ENCODE measurements around the gene PDE8B.

The PDE8B gene

DNA sequence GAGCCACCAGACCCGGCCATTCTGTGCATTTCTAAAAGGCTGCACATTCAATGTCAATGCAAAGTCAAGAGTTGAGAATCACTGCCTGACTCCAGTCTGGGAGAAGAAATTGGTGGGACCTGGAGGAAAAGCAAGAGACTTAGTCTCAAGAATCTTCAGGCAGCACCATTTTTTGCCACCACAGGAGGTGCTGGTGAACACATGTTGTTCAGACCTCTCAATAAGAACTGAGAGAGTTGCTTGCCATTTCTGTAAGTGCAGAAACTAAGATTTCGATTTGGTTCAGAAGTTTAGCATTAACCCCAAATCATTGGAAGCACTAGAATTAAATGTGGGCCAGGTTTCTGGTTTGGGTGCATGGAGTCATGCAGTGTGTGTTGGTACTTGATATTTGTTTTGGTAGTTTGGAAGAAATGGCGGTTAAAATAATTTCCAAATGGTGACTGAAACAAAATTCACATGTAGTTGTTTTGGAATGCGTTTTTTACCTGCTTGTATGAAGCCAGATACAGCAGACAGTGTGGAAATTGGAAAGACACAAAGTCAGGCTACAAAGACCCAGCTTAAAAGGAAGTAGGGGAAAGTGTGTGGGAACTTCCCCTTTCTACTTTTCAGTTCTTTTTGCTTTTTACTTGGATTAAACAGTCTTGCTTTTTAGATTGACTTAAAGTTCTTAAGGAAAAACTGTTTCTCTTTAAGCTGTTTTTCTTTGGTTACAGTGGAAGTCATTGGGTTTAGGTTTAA, 20.4 kb downstream of the PDE8B start:
- no peak for DNase-seq (ENCODE audit: low read depth in 3 of 3)

DNA sequence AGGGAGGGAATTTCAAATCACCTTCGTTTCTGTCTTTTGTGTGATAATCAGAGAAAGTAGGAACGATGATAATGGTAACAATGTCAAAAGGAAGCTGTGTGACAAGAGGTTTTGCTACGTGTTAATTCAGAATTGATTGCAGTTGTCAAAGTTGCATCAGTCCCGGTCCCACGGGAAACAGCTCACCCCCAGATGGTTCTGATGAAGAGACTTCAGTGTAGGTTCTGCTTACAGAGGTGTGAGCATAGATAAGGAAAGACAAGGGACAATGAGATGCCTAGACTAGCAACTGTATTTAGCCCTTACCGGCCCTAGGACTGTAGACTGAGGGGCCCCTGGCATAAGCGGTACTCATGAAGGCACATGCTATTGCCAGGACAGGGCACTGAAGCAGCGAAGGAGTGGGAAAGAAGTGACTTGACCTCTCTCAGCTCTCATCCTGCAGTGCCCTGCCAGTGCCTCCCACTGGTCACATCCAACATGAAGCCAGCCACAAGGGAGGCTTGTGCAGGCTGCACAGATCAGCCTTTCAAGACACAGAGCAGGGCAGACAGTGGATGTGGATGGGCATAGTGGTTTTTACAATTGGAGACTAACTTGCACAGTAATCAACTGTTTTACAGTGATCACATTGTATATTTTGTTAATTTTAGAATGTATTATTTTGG, 21.1 kb downstream of the PDE8B start:
- no peak for DNase-seq (ENCODE audit: low read depth in 3 of 3)

DNA sequence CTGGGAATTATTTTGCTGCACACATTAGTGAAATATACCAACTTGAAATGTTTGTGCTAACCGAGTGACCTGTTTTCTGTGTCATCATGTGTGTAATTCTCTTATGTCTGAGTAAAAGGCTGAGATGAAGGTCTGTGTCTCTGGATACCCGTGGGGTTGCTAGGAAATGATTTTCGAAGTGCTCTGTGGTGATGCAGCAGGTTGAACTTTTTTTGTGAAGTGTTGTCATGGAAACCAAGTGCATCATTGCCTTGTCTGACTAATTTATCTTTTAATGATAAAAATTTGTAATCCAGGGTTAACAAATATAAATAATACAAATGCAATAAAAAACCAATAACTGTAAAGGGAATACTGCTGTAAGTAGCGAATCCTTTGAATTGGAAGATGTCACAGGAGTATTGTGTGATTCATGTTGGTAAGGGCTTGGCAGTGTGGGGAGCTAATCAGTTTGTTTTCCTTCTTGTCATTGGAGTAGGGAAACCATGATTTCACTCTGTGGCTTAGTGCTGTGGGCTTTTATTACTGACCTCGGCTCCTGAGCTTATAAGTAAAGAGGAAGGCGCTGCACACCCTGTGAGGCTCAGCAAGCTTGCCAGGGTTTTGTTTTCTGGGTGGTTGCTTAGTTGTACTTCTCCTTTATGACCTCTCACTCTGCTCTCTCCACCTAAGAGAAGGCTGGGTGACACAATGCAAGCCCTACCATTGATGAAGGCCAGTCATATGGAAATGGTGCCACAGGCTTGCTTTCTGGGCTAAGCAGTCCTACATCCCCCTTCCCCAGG, 22.3 kb downstream of the PDE8B start:
- DNase-seq (ENCODE audit: low read depth in 3 of 3): no peak

DNA sequence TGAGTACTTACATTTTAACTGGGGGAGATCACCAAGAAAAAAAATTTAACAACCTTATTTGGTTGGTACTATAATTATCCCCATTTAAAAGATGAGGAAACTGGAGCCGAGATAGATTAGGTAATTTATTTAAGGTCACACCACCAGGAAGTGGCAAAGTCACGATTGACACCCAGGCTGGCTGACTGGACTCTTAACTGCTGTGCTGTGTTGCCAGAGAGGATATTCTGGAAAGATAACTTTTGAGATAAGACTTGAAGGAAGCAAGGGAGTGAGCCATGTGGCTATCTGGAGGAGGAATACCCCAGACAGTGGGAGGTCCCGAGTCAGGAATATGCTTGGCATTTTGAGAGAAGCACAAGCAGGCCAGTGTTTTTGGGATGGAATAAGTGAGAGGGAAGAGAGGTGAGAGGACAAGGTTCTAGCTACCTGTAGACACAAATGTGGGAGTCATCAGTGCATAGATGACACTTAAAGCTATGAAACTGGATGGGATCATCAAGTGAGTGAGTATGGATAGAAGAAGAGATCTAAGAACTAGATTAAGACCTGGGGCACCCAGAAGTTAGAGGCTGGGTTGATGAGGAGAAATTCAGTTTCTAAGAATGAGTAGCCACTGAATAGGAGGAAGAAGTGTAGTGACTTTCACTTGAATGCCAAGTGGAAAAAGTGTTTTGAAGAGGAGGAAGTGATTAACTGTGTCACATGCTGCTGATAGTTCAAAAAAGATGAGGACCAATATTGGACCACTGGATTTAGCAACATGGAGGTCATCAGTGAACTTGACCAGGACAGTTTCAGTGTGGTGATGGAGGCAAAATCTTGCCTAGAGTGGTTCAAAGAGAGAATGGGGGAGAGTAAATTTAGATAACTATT, 25.6 kb downstream of the PDE8B start:
- DNase-seq (ENCODE audit: low read depth in 3 of 3): no peak

DNA sequence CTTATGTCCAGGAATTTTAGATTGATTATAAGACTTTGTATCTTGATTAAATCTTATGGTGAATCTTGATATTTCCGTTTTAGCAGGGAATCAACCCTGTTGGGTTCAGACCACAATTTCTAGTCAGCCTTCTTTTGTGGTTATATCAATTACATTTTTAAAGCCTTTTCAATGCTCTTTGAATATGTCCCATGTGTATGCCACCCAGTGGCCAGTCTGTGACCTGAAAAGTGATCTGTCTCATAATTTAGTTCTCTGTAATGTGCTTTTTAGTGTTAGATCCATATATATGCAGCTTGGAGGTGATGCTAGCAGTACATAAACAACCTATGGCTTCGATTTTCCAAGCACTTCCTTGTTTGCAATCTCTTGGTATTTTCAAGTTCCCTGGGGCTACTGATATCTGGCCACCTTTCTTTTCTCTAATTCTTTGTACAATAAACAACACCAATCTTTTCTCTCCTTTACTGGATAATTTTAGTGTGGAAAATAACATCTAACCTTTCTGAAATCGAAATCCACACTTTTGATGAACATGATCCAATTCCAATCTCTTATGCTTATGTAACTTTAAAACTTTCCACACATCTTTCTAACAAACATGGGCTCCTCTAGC, 28.8 kb downstream of the PDE8B start:
- DNase-seq (ENCODE audit: low read depth in 3 of 3): no peak

DNA sequence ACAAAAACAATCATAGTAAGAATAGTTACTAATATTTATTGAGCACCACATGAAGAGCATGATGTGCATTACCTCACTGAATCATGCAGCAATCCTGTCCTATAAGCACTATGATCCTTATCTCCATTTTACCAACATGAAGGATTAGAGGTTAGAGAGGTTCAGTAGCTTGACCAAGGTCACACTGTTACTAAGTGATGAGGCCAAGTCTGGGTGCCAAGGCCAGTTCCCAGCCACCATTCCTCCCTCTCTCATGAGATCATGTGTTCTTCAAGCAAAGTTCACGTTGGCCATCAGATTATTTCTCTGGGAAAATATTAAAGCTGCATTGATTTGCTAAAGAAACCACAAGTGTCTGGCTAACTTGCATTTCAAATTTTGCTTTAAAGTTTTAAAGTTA, 31.0 kb downstream of the PDE8B start:
- DNase-seq (ENCODE audit: low read depth in 3 of 3): no peak

DNA sequence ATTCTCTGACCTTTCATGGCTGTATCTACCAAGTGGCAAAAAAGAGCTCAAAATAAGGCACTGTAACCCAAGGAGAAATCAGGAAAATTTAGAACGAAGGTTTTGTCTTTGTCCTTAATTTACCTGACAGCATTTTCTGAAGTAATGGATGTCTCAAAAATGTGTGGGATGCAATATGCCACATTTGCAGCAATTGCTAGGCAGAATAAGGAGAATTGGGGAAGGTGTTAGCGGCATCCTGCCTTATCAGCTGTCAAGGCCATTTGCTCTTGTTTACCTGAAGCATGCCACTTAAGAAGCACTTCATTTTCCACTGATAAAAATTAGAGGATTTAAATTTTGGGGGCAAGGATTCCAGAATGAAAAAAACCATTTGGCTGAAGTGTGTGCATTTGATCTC, 39.0 kb downstream of the PDE8B start:
- DNase-seq (ENCODE audit: low read depth in 3 of 3): no peak

DNA sequence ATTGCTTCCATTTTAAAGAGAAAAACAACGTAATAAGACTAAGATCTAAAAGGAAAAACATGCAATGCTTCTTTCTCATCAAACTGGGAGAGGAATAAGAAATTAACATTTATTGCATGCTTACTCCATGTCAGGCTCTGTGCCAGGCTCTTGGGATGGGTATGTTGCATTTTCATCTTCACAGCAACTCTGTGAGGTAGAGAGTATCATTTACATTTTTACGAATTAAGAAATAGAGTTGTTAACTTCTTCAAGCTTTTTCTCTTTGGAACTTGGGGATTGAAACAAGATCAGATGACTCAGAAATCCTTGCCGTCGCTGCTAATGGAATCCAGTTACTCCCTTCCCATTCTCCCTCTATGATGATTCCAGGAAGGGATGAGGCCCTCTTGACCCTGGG, 39.5 kb downstream of the PDE8B start:
- DNase-seq (ENCODE audit: low read depth in 3 of 3): no peak

DNA sequence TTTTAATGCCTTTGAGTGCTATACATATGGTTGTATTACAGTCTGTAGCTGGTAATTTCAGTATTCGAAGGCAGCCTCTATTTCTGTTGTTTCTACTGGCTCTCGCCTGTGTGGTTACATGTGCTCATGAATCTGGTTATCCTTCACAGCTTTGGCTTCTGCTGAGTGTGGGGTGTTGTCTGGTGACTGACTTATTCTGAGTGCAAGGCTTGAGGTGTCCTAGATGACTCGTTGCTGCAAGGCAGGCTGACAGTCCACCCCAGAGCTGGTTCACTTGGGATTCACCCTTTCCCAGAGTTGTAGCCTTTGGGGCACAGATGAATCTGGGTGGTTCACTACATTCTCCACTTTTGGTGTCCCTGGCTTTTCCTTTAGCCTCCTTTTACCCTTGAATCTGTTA, 41.4 kb downstream of the PDE8B start:
- no peak for DNase-seq (ENCODE audit: low read depth in 3 of 3)

DNA sequence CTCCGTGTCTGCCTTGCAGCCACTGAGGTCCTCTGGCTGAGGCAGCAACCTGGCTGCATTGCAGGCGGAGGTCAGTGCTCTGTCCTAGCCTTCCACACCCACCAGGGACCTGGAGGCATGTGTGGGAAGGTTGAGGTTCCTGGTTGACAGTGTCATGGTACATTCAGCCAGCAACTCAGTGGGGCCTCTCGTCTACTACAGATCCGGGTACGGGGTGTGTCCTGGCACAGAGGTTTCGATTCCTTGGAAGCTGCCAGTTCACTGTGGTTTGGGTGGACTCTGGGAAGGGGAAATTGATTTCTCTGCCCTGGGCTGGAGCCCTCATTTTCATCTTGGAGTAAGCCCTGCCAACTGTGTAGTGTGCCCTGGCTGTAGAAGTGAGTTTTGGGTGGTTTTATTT, 45.1 kb downstream of the PDE8B start:
- DNase-seq (ENCODE audit: low read depth in 3 of 3): no peak

DNA sequence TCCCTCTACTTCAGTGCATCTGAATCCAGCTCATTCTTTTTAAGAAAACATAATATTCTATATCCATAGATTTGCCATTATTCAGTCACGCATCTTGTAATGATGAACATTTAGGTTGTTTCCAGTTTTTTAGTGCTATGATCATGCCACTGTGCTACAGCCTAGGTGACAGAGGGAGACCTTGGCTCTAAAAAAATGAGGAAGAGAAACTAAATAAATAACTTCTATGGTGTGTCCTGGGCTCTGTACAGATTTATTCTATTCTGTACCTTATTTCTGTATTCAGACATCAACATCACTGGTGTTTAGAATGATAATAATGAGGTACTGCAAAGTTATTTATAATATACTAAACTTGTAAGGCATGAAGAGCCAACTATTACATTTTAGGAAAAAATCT, 45.9 kb downstream of the PDE8B start:
- no peak for DNase-seq (ENCODE audit: low read depth in 3 of 3)

DNA sequence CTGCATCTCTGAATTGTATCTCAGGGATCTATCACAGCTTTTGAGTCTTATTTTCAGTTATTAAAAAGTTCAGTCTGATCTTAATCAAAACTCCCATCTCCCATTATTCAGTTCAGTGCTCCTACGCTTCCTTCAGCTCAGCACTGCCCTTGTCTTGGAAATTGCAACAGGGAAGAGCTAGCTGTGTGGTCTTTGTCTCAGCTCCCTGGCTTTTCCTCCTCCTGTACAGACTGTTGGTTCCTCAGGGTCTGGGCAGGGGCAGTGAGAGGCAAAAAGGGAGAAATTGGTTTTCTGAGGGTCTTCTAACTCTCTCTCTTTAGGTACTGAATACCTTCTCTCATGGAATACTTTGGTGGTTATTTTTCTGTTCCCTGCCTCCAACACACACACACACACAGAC, 48.2 kb downstream of the PDE8B start:
- no peak for DNase-seq (ENCODE audit: low read depth in 3 of 3)

DNA sequence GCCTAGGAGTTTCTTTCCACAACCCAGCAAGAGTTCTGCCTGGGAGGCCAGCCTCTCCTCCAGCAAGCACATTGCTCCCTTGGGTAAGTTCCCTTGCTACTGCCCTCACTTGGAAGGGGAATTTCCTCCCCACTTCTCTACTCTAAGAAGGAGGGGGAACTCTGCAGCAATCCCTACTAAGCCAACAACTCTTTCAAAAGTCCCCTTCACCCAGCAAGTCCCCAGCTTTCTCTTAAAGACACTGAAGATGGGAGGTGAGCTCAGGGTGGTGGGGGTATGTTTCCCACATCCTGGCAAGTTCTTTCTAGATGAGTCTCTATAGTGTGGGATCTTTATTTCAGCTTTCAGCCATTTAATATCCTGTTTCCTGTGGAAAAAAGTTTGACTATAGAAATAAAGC, 49.0 kb downstream of the PDE8B start:
- no peak for DNase-seq (ENCODE audit: low read depth in 3 of 3)

DNA sequence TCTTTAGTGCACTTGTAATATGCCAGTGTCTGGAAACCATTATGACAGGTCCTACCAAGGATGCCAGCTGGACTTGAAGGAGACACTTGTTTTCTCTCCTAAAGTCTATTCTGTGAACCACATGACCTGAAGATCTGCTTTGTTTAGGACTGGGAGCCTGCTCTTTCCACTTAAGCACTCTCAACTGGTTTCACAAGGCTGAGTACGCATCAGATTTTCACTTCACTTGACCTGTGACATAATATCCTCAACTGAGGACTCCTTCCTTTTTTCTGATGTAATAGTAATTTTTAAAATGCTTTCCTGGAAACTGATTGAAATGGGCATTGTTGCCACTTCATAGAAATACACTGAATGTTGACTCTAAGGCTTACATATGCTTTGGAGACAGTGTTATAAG, 52.2 kb downstream of the PDE8B start:
- no peak for DNase-seq (ENCODE audit: low read depth in 3 of 3)

DNA sequence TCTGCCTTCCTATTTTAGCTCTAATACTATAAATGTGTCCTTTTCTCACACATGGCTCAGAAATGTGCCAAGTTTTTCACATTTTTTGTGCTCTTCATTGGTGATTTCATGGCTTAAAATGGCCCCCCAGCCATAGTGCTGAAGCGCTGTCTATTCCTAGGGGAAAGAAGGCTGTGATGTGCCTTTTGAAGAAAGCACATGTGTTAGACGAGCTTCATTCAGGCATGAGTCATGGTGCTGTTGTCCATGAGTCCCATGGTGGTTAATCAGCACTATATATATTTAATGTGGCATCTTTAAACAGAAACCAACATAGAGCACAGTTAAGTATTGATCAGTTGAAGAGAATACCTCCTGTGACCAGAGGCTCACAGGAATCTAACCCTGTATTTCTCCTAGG, 55.8 kb downstream of the PDE8B start:
- DNase-seq (ENCODE audit: low read depth in 3 of 3): no peak

DNA sequence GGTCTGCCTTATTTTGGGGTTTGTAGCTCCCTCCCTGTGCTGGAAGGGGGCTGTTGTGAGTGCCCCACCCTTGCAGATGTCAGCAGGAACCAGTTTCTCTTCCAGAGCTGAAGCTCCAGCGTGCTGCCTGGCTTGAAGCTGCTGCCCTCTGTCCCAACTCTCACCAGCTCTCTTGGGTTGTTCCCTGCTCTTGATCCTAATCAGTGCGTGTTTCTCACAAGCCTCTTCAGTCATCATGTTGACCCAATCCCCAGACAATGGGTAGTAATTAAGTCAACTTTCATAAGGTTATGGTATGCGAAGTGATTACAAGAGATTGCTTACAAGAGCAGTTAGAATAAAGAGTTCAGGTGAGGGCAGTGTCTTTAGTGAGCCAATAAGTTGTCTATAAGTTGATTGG, 57.0 kb downstream of the PDE8B start:
- DNase-seq (ENCODE audit: low read depth in 3 of 3): no peak

DNA sequence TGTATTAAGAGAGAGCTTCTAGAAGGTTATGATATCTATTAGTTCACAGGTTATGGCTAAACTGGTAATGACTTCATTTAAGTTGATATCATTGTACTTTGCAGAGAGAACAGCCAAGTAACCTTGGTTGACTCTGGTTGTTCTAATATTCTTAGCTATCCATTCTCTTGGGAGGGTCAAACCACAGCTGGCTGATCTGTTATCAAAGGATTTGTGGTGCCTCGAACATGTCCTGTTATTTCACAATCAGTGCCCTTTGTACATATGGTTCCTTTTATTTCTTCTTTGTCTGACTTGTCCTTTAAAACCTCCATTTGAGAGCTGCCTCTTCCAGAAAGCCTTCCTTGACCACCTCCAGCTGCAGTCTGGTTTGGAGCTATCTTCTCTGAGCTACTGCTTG, 61.7 kb downstream of the PDE8B start:
- no peak for DNase-seq (ENCODE audit: low read depth in 3 of 3)

DNA sequence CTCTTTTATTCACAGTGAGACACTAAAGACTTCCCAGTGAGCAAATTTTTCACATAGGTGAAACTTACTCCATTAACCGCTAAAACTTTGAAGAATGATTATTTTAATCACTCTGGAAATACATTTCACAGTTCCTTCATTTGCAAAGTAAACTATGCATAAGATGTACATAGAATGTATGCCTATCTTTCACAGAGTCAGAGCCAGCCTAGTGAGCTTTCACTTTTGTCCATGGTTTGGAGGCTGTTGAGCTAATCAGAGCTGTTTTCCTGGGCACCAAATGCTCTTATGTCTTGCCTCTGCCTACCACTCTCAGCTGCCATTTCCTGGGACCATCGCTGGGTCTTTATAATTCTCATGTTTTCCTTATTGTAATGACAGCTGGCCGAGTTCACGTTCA, 67.3 kb downstream of the PDE8B start:
- no peak for DNase-seq (ENCODE audit: low read depth in 3 of 3)

DNA sequence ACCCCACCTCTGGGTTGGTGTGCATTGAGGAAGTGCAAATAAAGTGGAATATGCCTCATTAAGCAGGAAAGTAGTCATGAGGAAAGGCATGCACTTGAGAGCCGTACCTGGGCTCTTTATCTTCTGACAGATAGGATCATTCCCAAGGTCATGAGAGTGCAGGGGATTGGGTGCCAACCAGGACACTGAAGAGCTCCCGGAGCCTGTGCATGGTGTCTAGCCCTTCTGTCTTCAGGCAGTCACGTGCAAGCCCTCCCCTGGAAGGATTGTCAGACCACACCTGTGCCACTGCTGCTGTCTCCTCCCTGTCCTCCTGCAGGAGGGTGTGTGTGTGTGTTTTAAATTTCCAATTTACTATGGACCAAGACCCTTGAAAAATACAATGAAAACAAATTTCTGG, 69.6 kb downstream of the PDE8B start:
- no peak for DNase-seq (ENCODE audit: low read depth in 3 of 3)

DNA sequence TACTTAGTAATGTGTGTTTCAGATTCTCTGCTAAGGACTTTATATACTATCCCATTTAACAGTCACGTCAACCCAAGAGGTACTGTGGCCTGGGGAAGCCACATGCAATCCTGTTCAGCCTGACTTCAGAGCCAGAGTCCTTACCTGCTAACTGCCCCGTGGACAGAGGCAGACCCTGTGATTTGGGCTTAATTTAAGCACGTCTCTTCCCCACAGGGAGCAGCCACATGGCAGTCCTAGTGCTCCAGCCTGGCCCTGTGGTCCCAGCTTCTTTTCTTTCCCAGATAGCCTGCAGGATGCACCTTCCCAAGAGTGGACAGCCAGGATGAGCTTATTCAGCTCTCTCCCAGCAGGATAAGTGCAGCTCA, 71.5 kb downstream of the PDE8B start:
- DNase-seq (ENCODE audit: low read depth in 3 of 3): no peak

DNA sequence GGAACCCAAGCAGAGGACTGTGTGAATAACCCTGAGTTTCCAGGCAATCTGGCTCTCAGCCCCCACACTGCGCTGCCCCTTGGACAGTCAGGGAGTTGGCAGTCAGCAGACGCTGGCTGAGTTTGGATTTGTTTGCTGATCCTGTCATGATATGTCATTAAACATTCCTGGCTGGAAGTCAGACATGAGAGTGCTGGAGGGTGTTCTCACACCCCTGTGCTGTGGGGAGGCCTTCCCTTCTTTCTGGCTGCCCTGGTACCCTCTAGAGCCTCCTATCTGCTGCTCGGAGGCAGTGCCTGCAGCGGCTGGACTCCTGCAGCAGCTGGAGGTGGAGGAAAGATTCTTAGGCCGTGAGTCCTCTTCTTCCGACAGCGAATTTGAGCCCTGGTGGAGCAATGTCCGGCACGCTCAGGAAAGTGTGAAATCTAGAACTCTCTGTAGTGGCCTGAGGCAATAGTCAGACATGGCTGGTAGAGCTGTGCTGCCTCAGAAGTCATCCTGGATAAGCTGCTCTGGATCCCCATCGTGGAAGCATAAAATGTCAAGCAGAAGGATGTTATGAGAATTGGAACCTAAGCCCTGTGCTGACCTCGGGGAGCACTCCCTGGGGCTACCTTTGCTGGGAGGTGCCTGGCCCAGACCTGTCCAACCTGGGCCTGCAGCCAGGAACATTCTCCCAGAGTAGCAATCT, 72.0 kb downstream of the PDE8B start:
- no peak for DNase-seq (ENCODE audit: low read depth in 3 of 3)

Data from stimulated activated CD4-positive, alpha-beta T cell treated with anti-CD3 and anti-CD28 coated beads, TNF-alpha, amount 100 ng/mL, for 48 hours (primary cell).